OCI-M2 (cell line): ENCODE results near the gene ATL3.
"Not testable (repeated sequence)": the region's sequence is repeated elsewhere in the genome, so short reads cannot be mapped to it uniquely, and the experiment has no call there.

ENCODE experiments used
- DNase-seq: peaks from one replicate; lab custom pipeline; 2025; ENCODE audit not compliant: unreplicated experiment; lab: John Stamatoyannopoulos, UW

ATL3 gene

GRCh38 chr11:63592975-63593395, 78.2 kb downstream of the ATL3 start:
- no peak for DNase-seq

DNA sequence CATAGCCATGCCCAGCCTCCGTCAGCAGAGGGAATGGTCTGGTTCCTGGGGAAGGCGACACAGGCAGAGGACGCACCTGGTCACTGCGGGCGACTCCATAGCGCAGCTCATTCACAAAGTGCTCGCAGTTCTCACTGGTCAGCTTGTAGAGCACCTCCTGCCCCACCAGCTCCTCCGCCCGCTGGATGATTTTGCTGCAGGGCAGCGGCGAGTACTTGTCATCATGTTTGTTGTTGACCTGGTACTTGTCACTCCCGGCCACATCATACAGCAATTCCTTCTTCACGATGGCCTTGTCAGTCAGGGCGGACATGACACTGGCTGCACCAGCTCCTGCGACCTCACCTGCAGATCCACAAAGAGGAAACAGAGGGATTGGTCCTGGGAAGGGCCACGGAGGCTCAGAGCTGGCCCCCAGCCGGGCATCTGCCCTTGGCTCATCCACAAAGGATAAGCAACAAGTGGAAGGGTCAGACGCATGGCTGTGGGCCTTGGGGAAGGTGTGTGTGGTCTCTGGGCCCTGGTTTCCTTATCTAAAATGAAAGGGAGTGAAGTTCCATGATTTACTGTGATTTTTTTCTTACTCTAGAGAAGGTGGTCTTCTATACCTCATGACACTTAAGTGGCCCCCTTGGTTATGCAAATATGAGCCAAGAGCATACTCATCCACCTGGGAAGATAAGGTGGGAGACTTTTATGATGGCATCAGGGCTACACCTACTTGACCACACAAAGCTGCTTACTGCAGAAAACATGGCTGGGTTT, 81.0 kb downstream of the ATL3 start:
- DNase-seq: no peak

GRCh38 chr11:63589000-63589399, 82.2 kb downstream of the ATL3 start:
- no peak for DNase-seq

GRCh38 chr11:63586451-63587166, 84.6 kb downstream of the ATL3 start:
- DNase-seq: no peak

DNA sequence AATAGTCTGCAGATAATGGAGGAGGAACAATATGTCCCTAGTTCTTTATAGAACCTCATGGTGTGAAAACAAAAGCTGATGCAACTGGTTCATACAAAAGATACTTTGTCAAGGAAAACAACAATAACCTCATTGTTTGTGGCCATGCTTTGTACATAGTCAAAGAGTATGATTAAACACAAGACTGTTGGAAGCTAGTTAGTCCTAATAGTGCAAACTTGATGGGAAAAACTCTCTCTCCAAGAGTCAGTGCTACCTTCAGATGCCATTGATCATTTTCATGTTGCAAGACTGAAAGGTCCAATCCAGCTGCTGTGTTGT, 87.9 kb downstream of the ATL3 start:
- no peak for DNase-seq

DNA sequence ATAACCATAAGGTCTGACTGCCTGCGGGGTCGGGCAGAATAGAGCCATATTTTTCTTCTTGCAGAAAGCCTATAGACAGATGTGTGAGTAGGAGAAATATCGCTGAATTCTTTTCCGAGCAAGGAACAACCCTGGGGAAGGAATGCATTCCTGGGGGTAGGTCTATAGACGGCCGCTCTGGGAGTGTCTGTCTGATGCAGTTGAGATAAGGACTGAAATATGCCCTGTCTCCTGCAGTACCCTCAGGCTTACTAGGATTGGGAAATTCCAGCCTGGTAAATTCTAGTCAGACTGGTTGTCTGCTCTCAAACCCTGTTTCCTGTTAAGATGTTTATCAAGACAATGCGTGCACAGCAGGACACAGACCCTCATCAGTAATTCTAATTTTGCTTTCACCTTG, 90.0 kb downstream of the ATL3 start:
- DNase-seq: not testable (repeated sequence)

DNA sequence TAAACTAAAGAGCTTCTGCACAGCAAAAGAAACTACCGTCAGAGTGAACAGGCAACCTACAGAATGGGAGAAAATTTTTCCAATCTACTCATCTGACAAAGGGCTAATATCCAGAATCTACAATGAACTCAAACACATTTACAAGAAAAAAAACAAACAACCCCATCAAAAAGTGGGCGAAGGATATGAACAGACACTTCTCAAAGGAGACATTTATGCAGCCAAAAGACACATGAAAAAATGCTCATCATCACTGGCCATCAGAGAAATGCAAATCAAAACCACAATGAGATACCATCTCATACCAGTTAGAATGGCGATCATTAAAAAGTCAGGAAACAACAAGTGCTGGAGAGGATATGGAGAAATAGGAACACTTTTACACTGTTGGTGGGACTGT, 92.3 kb downstream of the ATL3 start:
- not testable (repeated sequence) for DNase-seq

DNA sequence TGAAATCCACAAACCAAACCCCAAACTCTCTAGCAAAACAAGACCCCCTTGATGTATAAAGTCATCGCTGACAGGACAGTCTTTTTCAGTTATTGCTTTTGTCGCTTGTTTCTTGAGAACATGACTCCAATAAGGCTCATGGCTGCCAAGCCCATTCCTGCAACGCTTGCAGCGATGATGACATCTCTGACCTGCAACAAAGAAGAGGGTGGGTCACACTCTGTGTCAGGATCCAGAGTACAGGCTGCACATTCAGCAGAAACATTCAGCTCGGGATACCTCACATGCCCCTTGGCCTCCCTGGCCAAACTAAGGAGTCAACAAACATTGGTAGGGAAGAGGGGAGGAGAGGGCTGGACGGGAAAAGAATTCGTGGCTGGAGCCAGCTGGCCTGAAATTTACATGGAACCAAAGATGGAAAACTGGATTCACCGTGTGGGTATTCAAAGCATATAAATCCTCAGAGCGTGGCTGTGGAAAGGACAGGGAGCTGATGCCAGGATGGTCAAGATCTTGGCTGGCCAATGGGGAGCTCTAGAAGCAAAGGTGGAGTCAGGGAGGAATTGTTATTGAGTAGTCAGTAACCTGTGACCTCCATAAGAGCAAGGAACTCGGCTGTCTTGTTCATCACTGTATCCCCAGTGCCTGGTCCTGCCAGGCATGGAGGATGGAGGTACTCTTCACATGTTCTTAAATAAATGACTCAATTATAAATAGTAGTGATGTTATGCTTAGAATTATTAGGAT, 96.1 kb downstream of the ATL3 start:
- no peak for DNase-seq
